Measurements from ENCODE around the gene TIGD6. TPM values are rescaled to one million over a fixed set of nuclear protein-coding genes. Genes with fewer than 3 reads are reported as not detected.

Gene TIGD6
- total RNA-seq, 6 experiments from 2014 or later = 1.5 to 2.8 (median 2.2) TPM

- peak; percentile 99 for ATAC-seq
- Histone ChIP-seq H3K36me3 (no peaks in the 10 kb centered on the region), H3K27me3 (no peaks in the 10 kb centered on the region), H3K9me3 (no peaks in the 10 kb centered on the region), H3K4me1 (peaks cover 0 to 8% (median 2%) of the 10 kb centered on the region in 4 donors), H3K4me3 (peak within 1 kb of the TSS; percentile 61 to 68 (median 68)), H3K27ac (peak within 1 kb of the TSS; percentile 6 to 83 (median 55))
- peak; percentile 98 for DNase-seq
- WGBS (ENCODE audit: insufficient coverage, low coverage, low lambda C conversion rate, missing lambda C conversion rate) = 0% methylated on average over 33 of the region's 84 CpGs
- TF ChIP-seq, protein P1, sequence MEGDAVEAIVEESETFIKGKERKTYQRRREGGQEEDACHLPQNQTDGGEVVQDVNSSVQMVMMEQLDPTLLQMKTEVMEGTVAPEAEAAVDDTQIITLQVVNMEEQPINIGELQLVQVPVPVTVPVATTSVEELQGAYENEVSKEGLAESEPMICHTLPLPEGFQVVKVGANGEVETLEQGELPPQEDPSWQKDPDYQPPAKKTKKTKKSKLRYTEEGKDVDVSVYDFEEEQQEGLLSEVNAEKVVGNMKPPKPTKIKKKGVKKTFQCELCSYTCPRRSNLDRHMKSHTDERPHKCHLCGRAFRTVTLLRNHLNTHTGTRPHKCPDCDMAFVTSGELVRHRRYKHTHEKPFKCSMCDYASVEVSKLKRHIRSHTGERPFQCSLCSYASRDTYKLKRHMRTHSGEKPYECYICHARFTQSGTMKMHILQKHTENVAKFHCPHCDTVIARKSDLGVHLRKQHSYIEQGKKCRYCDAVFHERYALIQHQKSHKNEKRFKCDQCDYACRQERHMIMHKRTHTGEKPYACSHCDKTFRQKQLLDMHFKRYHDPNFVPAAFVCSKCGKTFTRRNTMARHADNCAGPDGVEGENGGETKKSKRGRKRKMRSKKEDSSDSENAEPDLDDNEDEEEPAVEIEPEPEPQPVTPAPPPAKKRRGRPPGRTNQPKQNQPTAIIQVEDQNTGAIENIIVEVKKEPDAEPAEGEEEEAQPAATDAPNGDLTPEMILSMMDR (IDR thresholded peaks at IDR 0.05) = no peak
- TF ChIP-seq POLR2A (IDR thresholded peaks at IDR 0.05) = peak; percentile 87
- intact Hi-C loops (cut with DNase I) = no loop called here
Measured at GRCh38 chr5:149960272-149961185, 39.9 kb downstream of the TIGD6 start, which contains the start of gene SLC26A2. Gene SLC26A2, plus strand, starts transcription at chr5:149960758. Its CDS starts 16,895 bp downstream, at chr5:149977653.

- H3K27ac ChIP-seq = peak overlapping the region; percentile 6 to 83 (median 55)
- H3K4me1 ChIP-seq = peaks cover 0 to 8% (median 2%) of the 10 kb centered on the region in 4 donors
- H3K36me3 ChIP-seq = no peaks in the 10 kb centered on the region
- ATAC-seq (peak in 1 of 4 donors; percentile 3), DNase-seq (no peak)
- no peaks in the 10 kb centered on the region for H3K9me3 ChIP-seq
- peak overlapping the region; percentile 61 to 68 (median 68) for H3K4me3 ChIP-seq
- TF ChIP-seq, protein P1 (IDR thresholded peaks at IDR 0.05) = peak; percentile 18 to 42 (median 34)
- no peak for TF ChIP-seq POLR2A (IDR thresholded peaks at IDR 0.05)
- intact Hi-C loops (cut with DNase I) = no loop called here
- WGBS (ENCODE audit: insufficient coverage, low coverage, low lambda C conversion rate, missing lambda C conversion rate) = 37% methylated on average over 14 of the region's 14 CpGs
- no peaks in the 10 kb centered on the region for H3K27me3 ChIP-seq
Measured at GRCh38 chr5:149959406-149960236, 40.8 kb downstream of the TIGD6 start.

DNA sequence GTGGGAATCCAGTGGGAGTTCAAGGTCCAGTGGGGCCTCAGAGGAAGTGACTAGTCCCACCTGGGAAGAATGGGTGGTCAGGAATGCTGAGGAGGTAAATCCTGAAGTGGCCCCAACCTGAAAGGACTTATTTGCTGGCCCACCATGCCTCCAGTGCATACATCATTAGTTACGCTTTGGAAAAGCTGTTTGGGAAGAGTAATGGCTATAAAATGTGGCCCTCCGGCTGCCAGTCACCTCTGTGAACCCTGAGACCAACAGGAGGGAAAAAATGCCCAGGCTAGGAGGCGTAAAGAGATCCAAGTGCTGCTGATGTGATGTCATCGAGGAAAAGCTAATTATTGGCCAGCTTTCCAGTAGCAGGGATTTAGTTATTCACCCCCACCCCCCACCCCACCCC is 42.6 kb downstream of the TIGD6 start:
- H3K9me3 ChIP-seq = no peaks in the 10 kb centered on the region
- no peaks in the 10 kb centered on the region for H3K36me3 ChIP-seq
- ATAC-seq = no peak
- DNase-seq = no peak
- peaks cover 0 to 8% (median 2%) of the 10 kb centered on the region in 4 donors for H3K4me1 ChIP-seq
- intact Hi-C loops (cut with DNase I) = no loop called here
- no peak overlapping the region for H3K27ac ChIP-seq
- TF ChIP-seq, protein P1 (IDR thresholded peaks at IDR 0.05) = no peak
- TF ChIP-seq POLR2A (IDR thresholded peaks at IDR 0.05) = no peak
- H3K4me3 ChIP-seq = no peak overlapping the region
- WGBS (ENCODE audit: insufficient coverage, low coverage, low lambda C conversion rate, missing lambda C conversion rate) = 82% methylated on average over 4 of the region's 4 CpGs
- no peaks in the 10 kb centered on the region for H3K27me3 ChIP-seq

DNA sequence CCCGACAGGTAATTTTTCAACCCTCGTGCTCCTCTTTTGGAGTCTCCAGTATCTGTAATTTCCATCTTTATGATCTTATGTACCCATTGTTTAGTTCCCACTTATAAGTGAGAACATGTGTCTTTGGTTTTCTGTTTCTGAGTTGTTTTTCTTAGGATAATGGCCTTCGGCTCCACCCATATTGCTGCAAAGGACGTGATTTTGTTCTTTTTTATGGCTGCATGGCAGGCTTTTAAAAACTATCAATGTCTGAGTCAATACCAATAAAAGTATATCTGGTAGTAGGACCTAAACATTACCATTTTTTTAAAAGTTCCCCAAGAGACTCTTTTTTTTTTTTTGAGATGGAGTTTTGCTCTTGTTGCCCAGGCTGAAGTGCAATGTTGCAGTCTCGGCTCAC is 43.8 kb downstream of the TIGD6 start:
- 78% methylated on average over 5 of the region's 5 CpGs for WGBS (ENCODE audit: insufficient coverage, low coverage, low lambda C conversion rate, missing lambda C conversion rate)
- TF ChIP-seq POLR2A (IDR thresholded peaks at IDR 0.05) = no peak
- TF ChIP-seq, protein P1 (IDR thresholded peaks at IDR 0.05) = no peak
- no peak overlapping the region for H3K4me3 ChIP-seq

More for the DNA sequence above, 43.8 kb downstream of the TIGD6 start:
- no peaks in the 10 kb centered on the region for H3K27me3 ChIP-seq
- no peak for ATAC-seq
- intact Hi-C loops (cut with DNase I) = no loop called here
- no peaks in the 10 kb centered on the region for H3K36me3 ChIP-seq
- no peak for DNase-seq
- no peak overlapping the region for H3K27ac ChIP-seq
- H3K4me1 ChIP-seq = peaks cover 0 to 8% (median 2%) of the 10 kb centered on the region in 4 donors
- H3K9me3 ChIP-seq = no peaks in the 10 kb centered on the region
